ENCODE data around the gene VWA3B.
"Not testable (repeated sequence)": the region's sequence is repeated elsewhere in the genome, so short reads cannot be mapped to it uniquely, and the experiment has no call there.

Gene VWA3B

GRCh38 chr2:98086491-98087446 lies at the start of gene VWA3B:
Gene VWA3B, plus strand, starts transcription at chr2:98087167. Its CDS starts 5,926 bp downstream, at chr2:98093093.
- Mint-ChIP-seq H3K4me1 (ENCODE audit: low read depth) (peaks cover 22% of the 10 kb centered on the region), H3K27ac (peak within 1 kb of the TSS; percentile 12), H3K9me3 (no peaks in the 10 kb centered on the region), H3K27me3 (peaks cover 60% of the 10 kb centered on the region), H3K36me3 (ENCODE audit: low read depth) (no peaks in the 10 kb centered on the region), H3K4me3 (peak within 1 kb of the TSS; percentile 69)
- peak; percentile 69 for DNase-seq

DNA sequence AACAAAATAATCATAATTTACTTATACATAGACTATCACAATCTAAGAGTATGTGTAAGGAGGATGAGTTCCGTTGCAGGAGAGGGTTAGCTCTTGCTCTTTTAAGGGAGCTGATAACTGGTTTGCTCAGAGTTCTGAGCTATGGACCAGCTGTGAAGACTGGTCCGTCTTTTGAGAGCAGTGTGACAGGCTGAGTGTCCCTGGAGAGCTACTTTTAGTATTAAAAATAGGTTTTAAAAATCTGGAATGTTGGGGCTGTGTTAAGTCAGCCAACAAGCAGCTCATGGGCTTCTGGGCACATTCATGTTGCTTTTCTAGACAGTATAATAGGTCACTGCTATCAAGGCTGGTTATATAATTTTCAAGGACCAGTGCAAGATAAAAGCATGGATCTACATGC lies 49.8 kb upstream of the VWA3B start:
- Mint-ChIP-seq H3K27me3 (peaks cover 8% of the 10 kb centered on the region), H3K4me1 (ENCODE audit: low read depth) (no peaks in the 10 kb centered on the region), H3K9me3 (no peaks in the 10 kb centered on the region), H3K36me3 (ENCODE audit: low read depth) (no peaks in the 10 kb centered on the region), H3K4me3 (no peak overlapping the region), H3K27ac (no peak overlapping the region)
- no peak for DNase-seq

GRCh38 chr2:98037666-98038336 lies 49.2 kb upstream of the VWA3B start:
- peaks cover 8% of the 10 kb centered on the region for H3K27me3 Mint-ChIP-seq

DNA sequence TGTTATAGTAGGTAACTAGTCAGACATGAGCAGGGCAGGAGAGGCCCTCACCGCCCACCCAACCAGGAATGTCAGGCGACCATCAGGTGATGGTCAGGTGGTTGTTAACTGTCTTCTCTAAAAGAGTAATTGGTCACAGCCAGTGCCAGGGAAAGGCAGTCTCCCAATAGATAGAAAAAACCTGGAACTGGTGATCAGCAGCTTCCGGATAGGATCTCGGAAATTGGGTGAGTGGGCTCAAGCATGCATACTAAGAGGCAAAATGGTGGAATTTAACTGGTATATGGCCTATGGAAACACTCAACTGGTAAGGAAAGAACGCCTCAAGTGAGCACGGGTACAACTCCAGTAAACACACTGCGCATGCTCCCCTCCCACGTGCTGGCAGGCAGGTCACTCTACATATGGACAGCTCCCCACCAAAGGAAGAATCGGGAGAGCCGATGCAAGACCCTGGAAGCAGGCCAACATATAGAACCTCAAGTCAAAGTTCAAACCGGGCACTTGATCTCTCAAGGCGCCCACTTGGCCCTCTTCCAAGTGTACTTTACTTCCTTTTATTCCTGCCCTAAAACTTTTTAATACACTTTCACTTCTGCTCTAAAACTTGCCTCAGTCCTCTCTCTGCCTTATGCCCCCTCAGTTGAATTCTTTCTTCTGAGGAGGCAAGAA lies 47.7 kb upstream of the VWA3B start:
- Mint-ChIP-seq H3K4me1 (ENCODE audit: low read depth) (no peaks in the 10 kb centered on the region), H3K27me3 (peaks cover 12% of the 10 kb centered on the region), H3K9me3 (peaks cover 17% of the 10 kb centered on the region), H3K27ac (no peak overlapping the region), H3K36me3 (ENCODE audit: low read depth) (no peaks in the 10 kb centered on the region), H3K4me3 (no peak overlapping the region)
- no peak for DNase-seq

More at GRCh38 chr2:98037666-98038336, 49.2 kb upstream of the VWA3B start:
- Mint-ChIP-seq H3K4me1 (ENCODE audit: low read depth) (no peaks in the 10 kb centered on the region), H3K36me3 (ENCODE audit: low read depth) (no peaks in the 10 kb centered on the region), H3K4me3 (no peak overlapping the region), H3K27ac (no peak overlapping the region), H3K9me3 (peaks cover 3% of the 10 kb centered on the region)
- no peak for DNase-seq

- no peak for DNase-seq
- Mint-ChIP-seq H3K27ac (no peak overlapping the region), H3K27me3 (peaks cover 12% of the 10 kb centered on the region), H3K9me3 (peaks cover 28% of the 10 kb centered on the region), H3K36me3 (ENCODE audit: low read depth) (no peaks in the 10 kb centered on the region), H3K4me3 (no peak overlapping the region), H3K4me1 (ENCODE audit: low read depth) (no peaks in the 10 kb centered on the region)
Observed at GRCh38 chr2:98040331-98040939, 46.5 kb upstream of the VWA3B start.

DNA sequence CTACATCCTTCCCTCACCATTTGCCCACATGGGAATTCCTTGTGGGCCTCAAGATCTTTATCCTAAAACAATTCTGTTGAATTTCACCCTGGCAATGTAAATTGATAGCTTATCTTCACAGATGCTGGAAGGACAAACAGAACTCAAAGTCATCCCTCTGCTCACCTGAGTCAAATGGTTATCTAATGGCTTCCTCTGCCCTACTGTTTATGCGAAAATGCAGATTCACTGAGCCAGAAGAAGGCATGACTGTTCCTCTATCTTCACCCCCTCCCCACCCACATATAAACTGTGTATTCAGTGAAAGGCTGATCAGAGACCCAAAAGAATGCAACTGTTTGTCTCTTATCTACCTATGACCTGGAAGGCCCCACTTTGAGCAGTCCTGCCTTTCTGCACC lies 43.9 kb upstream of the VWA3B start:
- Mint-ChIP-seq H3K27me3 (peaks cover 12% of the 10 kb centered on the region), H3K4me1 (ENCODE audit: low read depth) (no peaks in the 10 kb centered on the region), H3K27ac (no peak overlapping the region), H3K36me3 (ENCODE audit: low read depth) (no peaks in the 10 kb centered on the region), H3K4me3 (no peak overlapping the region), H3K9me3 (peaks cover 32% of the 10 kb centered on the region)
- no peak for DNase-seq

DNA sequence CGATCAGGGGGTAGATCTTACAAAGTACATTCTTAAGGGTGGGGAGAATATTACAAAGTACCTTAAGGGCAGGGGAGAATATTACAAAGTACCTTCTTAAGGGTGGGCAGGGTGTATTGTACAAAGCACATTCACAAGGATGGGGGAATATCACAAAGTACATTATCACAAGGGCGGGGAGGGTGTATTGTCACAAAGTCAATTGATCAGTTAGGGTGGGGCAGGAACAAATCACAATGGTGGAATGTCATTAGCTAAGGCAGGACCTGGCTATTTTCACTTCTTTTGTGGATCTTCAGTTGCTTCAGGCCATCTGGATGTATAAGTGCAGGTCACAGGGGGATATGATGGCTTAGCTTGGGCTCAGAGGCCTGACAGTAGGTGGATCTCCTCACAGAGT lies 42.2 kb upstream of the VWA3B start:
- not testable (repeated sequence) for H3K4me1 Mint-ChIP-seq (ENCODE audit: low read depth); H3K4me3 Mint-ChIP-seq; DNase-seq; H3K27ac Mint-ChIP-seq; H3K36me3 Mint-ChIP-seq (ENCODE audit: low read depth)
- peaks cover 32% of the 10 kb centered on the region for H3K9me3 Mint-ChIP-seq
- peaks cover 19% of the 10 kb centered on the region for H3K27me3 Mint-ChIP-seq

GRCh38 chr2:98050070-98050469 lies 36.9 kb upstream of the VWA3B start:
- Mint-ChIP-seq H3K9me3 (peaks cover 7% of the 10 kb centered on the region), H3K4me3 (no peak overlapping the region), H3K4me1 (ENCODE audit: low read depth) (no peaks in the 10 kb centered on the region), H3K27me3 (peaks cover 7% of the 10 kb centered on the region), H3K27ac (no peak overlapping the region), H3K36me3 (ENCODE audit: low read depth) (no peaks in the 10 kb centered on the region)
- DNase-seq, result no peak

DNA sequence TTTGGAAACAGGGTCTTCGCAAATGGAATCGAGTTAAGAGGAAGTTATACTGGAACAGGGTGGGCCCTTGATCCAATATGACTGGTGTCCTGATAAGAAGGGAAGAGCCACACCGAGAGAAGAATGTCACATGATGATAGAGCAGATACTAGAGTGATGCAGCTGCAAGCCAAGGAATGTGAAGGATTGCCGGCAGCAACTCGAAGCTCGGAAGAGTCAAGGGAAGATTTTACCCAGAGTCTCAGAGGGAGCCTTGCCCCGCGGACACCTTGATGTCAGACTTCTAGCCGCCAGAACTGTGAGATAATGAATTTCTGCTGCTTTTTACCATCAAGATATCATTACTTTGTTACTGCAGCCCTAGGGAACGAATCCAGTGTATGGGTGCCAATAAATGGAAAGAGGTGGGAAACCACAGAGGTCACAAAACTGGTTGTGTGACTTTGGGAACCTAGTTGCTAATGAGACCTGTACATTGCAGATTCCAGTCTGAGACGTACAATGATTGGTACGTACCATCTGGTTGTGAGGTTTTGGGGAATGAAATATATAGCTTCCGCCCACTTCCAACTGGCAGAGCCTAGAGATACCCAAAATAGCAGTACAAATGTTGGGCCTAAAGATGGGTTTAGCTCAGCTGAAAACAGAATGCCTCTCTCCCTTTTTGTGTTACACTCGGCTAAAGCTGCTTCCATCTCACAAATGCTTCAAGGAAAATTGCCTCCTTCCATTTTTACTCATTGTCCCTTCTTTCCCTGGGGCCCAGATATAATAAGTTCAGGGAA lies 28.6 kb upstream of the VWA3B start:
- H3K4me3 Mint-ChIP-seq, result no peak overlapping the region
- peaks cover 4% of the 10 kb centered on the region for H3K27me3 Mint-ChIP-seq
- H3K27ac Mint-ChIP-seq, result no peak overlapping the region
- no peaks in the 10 kb centered on the region for H3K4me1 Mint-ChIP-seq (ENCODE audit: low read depth)
- DNase-seq, result no peak
- no peaks in the 10 kb centered on the region for H3K36me3 Mint-ChIP-seq (ENCODE audit: low read depth)
- H3K9me3 Mint-ChIP-seq, result no peaks in the 10 kb centered on the region

- no peaks in the 10 kb centered on the region for H3K9me3 Mint-ChIP-seq
- no peak for DNase-seq
- H3K27ac Mint-ChIP-seq, result no peak overlapping the region
- H3K36me3 Mint-ChIP-seq (ENCODE audit: low read depth), result no peaks in the 10 kb centered on the region
- H3K27me3 Mint-ChIP-seq, result peaks cover 15% of the 10 kb centered on the region
- no peaks in the 10 kb centered on the region for H3K4me1 Mint-ChIP-seq (ENCODE audit: low read depth)
- no peak overlapping the region for H3K4me3 Mint-ChIP-seq
Observed at GRCh38 chr2:98060277-98060676, 26.7 kb upstream of the VWA3B start.

- no peaks in the 10 kb centered on the region for H3K36me3 Mint-ChIP-seq (ENCODE audit: low read depth)
- H3K27ac Mint-ChIP-seq, result no peak overlapping the region
- H3K9me3 Mint-ChIP-seq, result no peaks in the 10 kb centered on the region
- peaks cover 23% of the 10 kb centered on the region for H3K27me3 Mint-ChIP-seq
- H3K4me3 Mint-ChIP-seq, result no peak overlapping the region
- DNase-seq, result no peak
- H3K4me1 Mint-ChIP-seq (ENCODE audit: low read depth), result no peaks in the 10 kb centered on the region
Observed at GRCh38 chr2:98063291-98063854, 23.6 kb upstream of the VWA3B start.

DNA sequence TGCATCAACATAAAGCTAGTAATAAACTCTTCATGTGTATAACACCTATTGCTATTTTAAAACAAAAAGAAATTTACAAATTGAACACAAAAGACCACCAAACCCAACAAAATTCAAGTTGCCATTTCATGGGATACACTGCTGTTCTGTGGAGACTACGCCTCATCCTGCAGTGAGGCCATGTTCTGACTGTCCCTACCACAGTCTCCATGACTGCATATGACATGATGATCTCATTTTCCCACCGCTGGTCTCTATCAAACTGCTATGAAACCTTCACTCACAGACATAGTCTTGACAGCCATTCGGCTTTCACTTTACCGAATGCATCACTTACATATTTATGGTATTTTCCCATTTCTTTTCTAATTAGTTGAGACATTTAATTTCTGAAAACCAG lies 21.2 kb upstream of the VWA3B start:
- DNase-seq, result no peak
- H3K9me3 Mint-ChIP-seq, result no peaks in the 10 kb centered on the region
- no peaks in the 10 kb centered on the region for H3K4me1 Mint-ChIP-seq (ENCODE audit: low read depth)
- H3K27me3 Mint-ChIP-seq, result peaks cover 27% of the 10 kb centered on the region
- no peaks in the 10 kb centered on the region for H3K36me3 Mint-ChIP-seq (ENCODE audit: low read depth)
- H3K27ac Mint-ChIP-seq, result no peak overlapping the region
- no peak overlapping the region for H3K4me3 Mint-ChIP-seq

- no peaks in the 10 kb centered on the region for H3K9me3 Mint-ChIP-seq
- no peak overlapping the region for H3K27ac Mint-ChIP-seq
- no peak overlapping the region for H3K4me3 Mint-ChIP-seq
- no peak for DNase-seq
- H3K27me3 Mint-ChIP-seq, result peaks cover 24% of the 10 kb centered on the region
- no peaks in the 10 kb centered on the region for H3K36me3 Mint-ChIP-seq (ENCODE audit: low read depth)
- H3K4me1 Mint-ChIP-seq (ENCODE audit: low read depth), result no peaks in the 10 kb centered on the region
Observed at GRCh38 chr2:98067160-98067559, 19.8 kb upstream of the VWA3B start.
